SK-N-MC (cell line): ENCODE data around the gene GRK2.

Experiments
- EZH2 ChIP-seq: fragments of 200-600 bp; sonication (generic); IDR thresholded peaks from one replicate; pipeline ENCODE4 v1.6.1; 2017; ENCODE audit warnings: antibody characterized with exemption
- POLR2AphosphoS5 ChIP-seq: IDR thresholded peaks from 2 replicates; pipeline ENCODE4 v1.6.1; 2012; ENCODE audit warnings: mild to moderate bottlenecking, low read depth, low read length, borderline replicate concordance

- TF ChIP-seq POLR2AphosphoS5 (no peak), EZH2 (no peak)
Measured at GRCh38 chr11:67309166-67309565, 42.9 kb downstream of the GRK2 start.
